Measurements from ENCODE around the gene IFT27.

IFT27 gene

GRCh38 chr22:36796552-36797175, 20.7 kb upstream of the IFT27 start:
- peak; percentile 38 for DNase-seq

GRCh38 chr22:36795633-36796032, 19.7 kb upstream of the IFT27 start:
- DNase-seq = no peak

GRCh38 chr22:36790648-36791047, 14.7 kb upstream of the IFT27 start:
- DNase-seq = no peak

- DNase-seq = no peak
These were observed 11.5 kb upstream of the IFT27 start for GRCh38 chr22:36787204-36787988.

- no peak for DNase-seq
These were observed 7.8 kb upstream of the IFT27 start for GRCh38 chr22:36783743-36784142.

- peak; percentile 90 for DNase-seq
These were observed 6.0 kb upstream of the IFT27 start for GRCh38 chr22:36781656-36782627.

- DNase-seq = no peak
These were observed 2.1 kb upstream of the IFT27 start for GRCh38 chr22:36778020-36778419.

- no peak for DNase-seq
These were observed 803 bp upstream of the IFT27 start for GRCh38 chr22:36776722-36777121.

- DNase-seq = peak; percentile 82
These were observed 344 bp downstream of the IFT27 start for GRCh38 chr22:36775586-36775963.

- no peak for DNase-seq
These were observed 2.0 kb downstream of the IFT27 start for GRCh38 chr22:36773935-36774334.

- no peak for DNase-seq
These were observed 3.5 kb downstream of the IFT27 start for GRCh38 chr22:36772451-36772850.

GRCh38 chr22:36771356-36772063, 4.4 kb downstream of the IFT27 start:
- no peak for DNase-seq

- peak; percentile 63 for DNase-seq
These were observed 5.2 kb downstream of the IFT27 start for GRCh38 chr22:36770513-36771231.

- no peak for DNase-seq
These were observed 6.1 kb downstream of the IFT27 start for GRCh38 chr22:36769541-36770512.

- DNase-seq = no peak
These were observed 7.3 kb downstream of the IFT27 start for GRCh38 chr22:36768616-36769015.

GRCh38 chr22:36768141-36768540, 7.8 kb downstream of the IFT27 start:
- DNase-seq = no peak

GRCh38 chr22:36767035-36767775, 8.7 kb downstream of the IFT27 start:
- DNase-seq = no peak

- DNase-seq = no peak
These were observed 9.9 kb downstream of the IFT27 start for GRCh38 chr22:36765943-36766450.

GRCh38 chr22:36765131-36765942, 10.6 kb downstream of the IFT27 start:
- no peak for DNase-seq
